Karpas-422 (cell line): ENCODE data around the gene ANO1. TPM values are rescaled to one million over a fixed set of nuclear protein-coding genes. Genes with fewer than 3 reads are reported as not detected.

ENCODE experiments used
- DNase-seq: peaks from one replicate; pipeline ENCODE4 v3.0.0-alpha.2; 2015
- H2AFZ ChIP-seq: fragments of 200-600 bp; sonication (generic); 2 replicates; pipeline ENCODE4 v1.6.1; 2014; ENCODE audit warnings: antibody characterized with exemption, low read length, mixed read lengths
- H3K27ac ChIP-seq: fragments of 200-600 bp; sonication (generic); 2 replicates; pipeline ENCODE4 v1.5.1; 2014; ENCODE audit warnings: mild to moderate bottlenecking, low read length, moderate library complexity
- H3K27me3 ChIP-seq: fragments of 200-600 bp; sonication (generic); 2 replicates; pipeline ENCODE4 v1.6.1; 2014; ENCODE audit warnings: low read length, mixed read lengths
- H3K36me3 ChIP-seq: fragments of 200-600 bp; sonication (generic); 2 replicates; pipeline ENCODE4 v1.6.1; 2014; ENCODE audit warnings: low read length, mixed read lengths; ENCODE audit not compliant: insufficient read depth
- H3K4me1 ChIP-seq: fragments of 200-600 bp; sonication (generic); 2 replicates; pipeline ENCODE4 v1.6.1; 2014; ENCODE audit warnings: mild to moderate bottlenecking, low read length, mixed read lengths
- H3K4me2 ChIP-seq: fragments of 200-600 bp; sonication (generic); 2 replicates; pipeline ENCODE4 v1.6.1; 2014; ENCODE audit warnings: low read length, low read depth, mild to moderate bottlenecking; ENCODE audit not compliant: poor library complexity, severe bottlenecking
- H3K4me3 ChIP-seq: fragments of 200-600 bp; sonication (generic); 2 replicates; pipeline ENCODE4 v1.5.1; 2014; ENCODE audit warnings: mild to moderate bottlenecking, antibody characterized with exemption, low read length, mixed read lengths
- H3K79me2 ChIP-seq: fragments of 200-600 bp; sonication (generic); 2 replicates; pipeline ENCODE4 v1.6.1; 2014; ENCODE audit warnings: mild to moderate bottlenecking, low read length, mixed read lengths
- H3K9ac ChIP-seq: fragments of 200-600 bp; sonication (generic); 2 replicates; pipeline ENCODE4 v1.6.0; 2014; ENCODE audit warnings: low read length
- H3K9me2 ChIP-seq: fragments of 200-600 bp; sonication (generic), shearing (Covaris generic); replicated peaks from 2 replicates; pipeline ENCODE4 v1.6.0; 2014; ENCODE audit warnings: mild to moderate bottlenecking, low read length, moderate library complexity; ENCODE audit not compliant: insufficient read depth
- H3K9me3 ChIP-seq: fragments of 300-700, 200-600 bp; sonication (generic); 2 replicates; pipeline ENCODE4 v1.6.1; 2014; ENCODE audit warnings: low read length, mixed read lengths
- H4K20me1 ChIP-seq: fragments of 200-600 bp; sonication (generic); 2 replicates; pipeline ENCODE4 v1.6.1; 2014; ENCODE audit warnings: mild to moderate bottlenecking, antibody characterized with exemption, low read length, low read depth; ENCODE audit not compliant: insufficient read depth
- total RNA-seq: library from RNA; depleted of rRNA; stranded (reverse); fragments of >200 nt; shearing (Covaris generic); gene quantifications from 2 replicates; pipeline ENCODE4 v1.2.3, GENCODE V29; 2014; ENCODE audit warnings: low replicate concordance

ANO1 gene
- total RNA-seq, 1 experiment from 2014 or later, result not detected

DNA sequence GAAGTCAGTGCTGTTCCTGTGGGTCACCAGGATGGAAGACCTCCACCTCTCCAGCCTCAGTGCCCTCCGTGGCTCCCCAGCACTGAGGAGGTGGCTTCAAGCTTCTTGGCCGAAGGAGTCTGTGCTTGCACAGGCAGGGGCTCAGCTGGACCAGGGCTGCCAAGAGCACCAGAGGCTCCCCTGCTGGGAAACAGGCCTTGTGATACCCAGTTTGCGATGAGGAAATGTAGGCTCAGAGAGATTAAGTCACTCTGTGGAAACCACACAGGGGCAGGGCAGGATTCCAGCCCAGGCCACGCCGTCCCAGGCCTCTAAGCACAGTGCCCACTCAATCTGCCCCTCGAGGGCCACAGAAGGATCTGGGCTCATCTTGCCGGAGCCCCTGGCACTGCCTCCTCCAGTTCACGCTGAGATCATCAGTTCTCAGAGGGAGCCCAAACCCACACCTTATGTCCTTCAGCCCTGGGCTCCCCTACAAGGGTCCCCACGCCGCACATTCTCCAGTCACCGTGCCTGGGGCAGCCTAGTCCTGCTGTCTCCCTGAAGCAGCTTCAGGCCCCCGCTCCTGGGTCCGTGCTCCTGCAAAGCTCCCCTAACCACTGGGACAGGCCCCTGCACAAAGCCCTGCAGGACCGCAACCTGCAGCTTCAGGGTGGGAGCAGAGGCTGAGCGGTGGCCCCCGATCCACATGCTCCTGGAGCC is 21.6 kb downstream of the ANO1 start:
- Histone ChIP-seq H3K9me2 (no peaks in the 10 kb centered on the region), H3K4me1 (no peaks in the 10 kb centered on the region), H3K9ac (no peak overlapping the region), H4K20me1 (peaks cover 6% of the 10 kb centered on the region; the same call in 1 of the 2 replicates), H3K27ac (no peak overlapping the region), H3K36me3 (no peaks in the 10 kb centered on the region), H3K4me3 (no peak overlapping the region), H3K79me2 (no peaks in the 10 kb centered on the region), H3K9me3 (no peaks in the 10 kb centered on the region), H3K4me2 (no peak overlapping the region), H3K27me3 (no peaks in the 10 kb centered on the region), H2AFZ (no peak overlapping the region)
- no peak for DNase-seq

DNA sequence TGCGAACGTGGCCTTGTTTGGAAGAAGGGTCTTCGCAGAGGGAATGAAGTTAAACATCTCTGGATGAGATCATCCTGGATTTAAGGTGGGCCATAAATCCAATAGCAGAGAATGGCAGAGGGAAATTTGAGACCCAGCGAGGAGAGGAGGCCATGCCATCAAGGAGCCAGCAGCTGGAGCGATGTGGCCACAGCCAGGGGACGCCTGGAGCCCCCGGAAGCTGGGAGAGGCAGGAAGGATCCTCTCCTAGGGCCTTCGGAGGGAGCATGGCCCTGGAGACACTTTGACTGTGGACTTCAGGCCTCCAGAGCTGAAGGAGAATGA is 22.1 kb downstream of the ANO1 start:
- no peaks in the 10 kb centered on the region for H3K27me3 ChIP-seq
- H3K79me2 ChIP-seq, result no peaks in the 10 kb centered on the region
- no peaks in the 10 kb centered on the region for H3K9me2 ChIP-seq
- H3K27ac ChIP-seq, result no peak overlapping the region
- peaks cover 6% of the 10 kb centered on the region; the same call in 1 of the 2 replicates for H4K20me1 ChIP-seq
- no peaks in the 10 kb centered on the region for H3K4me1 ChIP-seq
- DNase-seq, result no peak
- no peak overlapping the region for H3K4me3 ChIP-seq
- no peak overlapping the region for H3K4me2 ChIP-seq
- H3K36me3 ChIP-seq, result no peaks in the 10 kb centered on the region
- H2AFZ ChIP-seq, result no peak overlapping the region
- H3K9me3 ChIP-seq, result no peaks in the 10 kb centered on the region
- no peak overlapping the region for H3K9ac ChIP-seq

GRCh38 chr11:70100791-70101190 is 22.7 kb downstream of the ANO1 start:
- no peak for DNase-seq

GRCh38 chr11:70103256-70103975 is 25.3 kb downstream of the ANO1 start:
- Histone ChIP-seq H3K4me2 (no peak overlapping the region), H4K20me1 (no peaks in the 10 kb centered on the region; the same call in 1 of the 2 replicates), H3K9me3 (no peaks in the 10 kb centered on the region), H3K9ac (no peak overlapping the region), H3K4me1 (no peaks in the 10 kb centered on the region), H2AFZ (no peak overlapping the region), H3K4me3 (no peak overlapping the region), H3K9me2 (no peaks in the 10 kb centered on the region), H3K27me3 (no peaks in the 10 kb centered on the region), H3K36me3 (no peaks in the 10 kb centered on the region), H3K27ac (no peak overlapping the region), H3K79me2 (no peaks in the 10 kb centered on the region)
- no peak for DNase-seq

More at GRCh38 chr11:70100791-70101190, 22.7 kb downstream of the ANO1 start:
- Histone ChIP-seq H3K27ac (no peak overlapping the region), H3K9ac (no peak overlapping the region), H3K4me1 (no peaks in the 10 kb centered on the region), H3K9me3 (no peaks in the 10 kb centered on the region), H3K4me2 (no peak overlapping the region), H3K9me2 (no peaks in the 10 kb centered on the region), H4K20me1 (peaks cover 6% of the 10 kb centered on the region; the same call in 1 of the 2 replicates), H3K27me3 (no peaks in the 10 kb centered on the region), H2AFZ (no peak overlapping the region), H3K4me3 (no peak overlapping the region), H3K79me2 (no peaks in the 10 kb centered on the region), H3K36me3 (no peaks in the 10 kb centered on the region)

- H2AFZ ChIP-seq, result no peak overlapping the region
- no peak for DNase-seq
- no peaks in the 10 kb centered on the region for H3K4me1 ChIP-seq
- no peaks in the 10 kb centered on the region for H3K9me2 ChIP-seq
- H3K79me2 ChIP-seq, result no peaks in the 10 kb centered on the region
- H3K9ac ChIP-seq, result no peak overlapping the region
- no peaks in the 10 kb centered on the region for H3K9me3 ChIP-seq
- H3K4me2 ChIP-seq, result no peak overlapping the region
- no peaks in the 10 kb centered on the region for H3K36me3 ChIP-seq
- H3K4me3 ChIP-seq, result no peak overlapping the region
- H4K20me1 ChIP-seq, result no peaks in the 10 kb centered on the region; the same call in 1 of the 2 replicates
- H3K27me3 ChIP-seq, result no peaks in the 10 kb centered on the region
- H3K27ac ChIP-seq, result no peak overlapping the region
Observed at GRCh38 chr11:70104419-70104818, 26.3 kb downstream of the ANO1 start.

DNA sequence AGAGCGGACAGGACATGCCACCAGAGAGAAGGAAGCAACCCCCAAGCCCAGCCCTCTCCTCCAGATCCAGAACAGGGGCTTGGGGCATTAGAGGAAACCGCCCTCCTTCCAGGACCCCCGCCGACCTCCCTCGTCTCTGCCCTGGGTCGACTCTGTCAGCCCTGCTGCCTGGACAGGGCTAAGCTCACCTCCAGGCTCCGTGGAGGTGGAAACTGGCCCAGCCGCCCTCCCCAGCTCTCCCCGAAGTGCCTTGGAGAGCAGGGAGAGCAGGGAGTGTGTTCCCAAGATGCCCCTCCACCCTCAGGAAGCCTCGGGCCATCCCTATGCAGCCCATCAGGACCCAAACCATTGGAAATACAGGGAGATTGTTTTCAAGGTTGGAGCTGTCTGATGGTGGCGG is 26.8 kb downstream of the ANO1 start:
- H2AFZ ChIP-seq, result no peak overlapping the region
- H3K9me2 ChIP-seq, result no peaks in the 10 kb centered on the region
- no peaks in the 10 kb centered on the region for H3K9me3 ChIP-seq
- no peak overlapping the region for H3K27ac ChIP-seq
- no peak for DNase-seq
- H4K20me1 ChIP-seq, result no peaks in the 10 kb centered on the region; the same call in 1 of the 2 replicates
- H3K27me3 ChIP-seq, result no peaks in the 10 kb centered on the region
- no peak overlapping the region for H3K4me3 ChIP-seq
- no peaks in the 10 kb centered on the region for H3K36me3 ChIP-seq
- H3K4me1 ChIP-seq, result no peaks in the 10 kb centered on the region
- no peak overlapping the region for H3K9ac ChIP-seq
- no peak overlapping the region for H3K4me2 ChIP-seq
- H3K79me2 ChIP-seq, result no peaks in the 10 kb centered on the region

DNA sequence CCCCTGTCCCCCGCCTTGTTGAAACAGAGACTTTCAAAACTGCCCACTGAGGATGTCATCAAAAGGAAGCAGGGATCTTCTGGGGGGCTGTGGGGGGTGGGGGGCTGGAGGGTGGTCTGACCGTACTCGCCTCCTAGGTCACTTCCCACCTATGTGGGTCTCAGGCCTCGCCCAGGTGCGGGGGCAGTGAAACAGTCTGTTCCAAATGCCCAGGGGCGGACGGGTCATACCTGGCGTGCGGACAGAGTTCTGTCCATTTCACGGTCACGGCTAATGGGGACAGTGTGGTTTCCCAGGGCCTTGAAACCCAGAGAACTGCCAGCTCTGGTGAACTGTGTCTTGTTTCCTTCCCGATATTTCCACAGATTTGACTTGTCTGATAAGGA is 27.2 kb downstream of the ANO1 start:
- no peak overlapping the region for H3K27ac ChIP-seq
- H2AFZ ChIP-seq, result no peak overlapping the region
- no peaks in the 10 kb centered on the region for H3K9me2 ChIP-seq
- no peak for DNase-seq
- no peak overlapping the region for H3K9ac ChIP-seq
- H3K36me3 ChIP-seq, result no peaks in the 10 kb centered on the region
- H3K4me1 ChIP-seq, result no peaks in the 10 kb centered on the region
- H4K20me1 ChIP-seq, result no peaks in the 10 kb centered on the region; the same call in 1 of the 2 replicates
- no peaks in the 10 kb centered on the region for H3K27me3 ChIP-seq
- no peak overlapping the region for H3K4me2 ChIP-seq
- H3K79me2 ChIP-seq, result no peaks in the 10 kb centered on the region
- no peaks in the 10 kb centered on the region for H3K9me3 ChIP-seq
- no peak overlapping the region for H3K4me3 ChIP-seq

DNA sequence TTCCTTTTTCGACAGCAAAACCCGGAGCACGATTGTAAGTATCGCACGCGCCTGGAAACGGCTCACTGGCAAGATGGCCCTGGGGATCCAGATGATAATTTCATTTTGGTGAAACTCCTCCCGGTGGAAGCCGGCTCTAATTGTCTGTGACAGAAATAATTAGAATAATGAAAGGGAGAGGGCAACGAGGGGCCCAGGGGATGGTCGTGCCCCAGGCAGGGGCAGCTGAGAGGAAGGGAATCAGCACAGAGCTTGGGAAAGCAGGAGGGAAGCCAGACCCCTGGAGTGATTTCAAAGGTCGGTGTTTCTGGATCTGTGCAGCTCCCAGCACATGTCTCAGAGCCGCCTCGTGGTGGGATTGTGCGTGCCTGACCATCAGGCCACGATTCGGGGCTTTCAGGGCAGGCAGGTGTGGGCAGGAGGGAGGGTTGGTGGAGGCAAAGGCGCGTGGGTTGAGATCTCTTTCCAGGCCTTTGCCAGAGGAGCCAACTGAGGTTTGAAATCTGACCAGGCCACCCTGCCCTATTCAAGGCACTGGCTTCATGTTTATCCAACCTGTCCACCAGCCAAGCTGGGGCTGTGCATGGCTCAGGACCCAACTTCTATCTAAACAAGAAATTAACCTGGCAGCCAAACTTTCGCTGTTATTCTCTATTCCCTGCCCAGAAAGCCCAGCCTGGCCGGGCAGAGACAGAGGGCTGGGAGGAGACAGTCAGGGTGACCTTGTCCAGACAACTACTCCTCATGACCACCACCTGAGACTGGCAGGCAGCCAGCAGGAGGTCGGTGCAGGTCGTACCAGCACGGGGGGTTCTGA is 27.8 kb downstream of the ANO1 start:
- H3K9me3 ChIP-seq, result no peaks in the 10 kb centered on the region
- H3K27ac ChIP-seq, result no peak overlapping the region
- no peaks in the 10 kb centered on the region for H3K9me2 ChIP-seq
- H3K4me2 ChIP-seq, result no peak overlapping the region
- H4K20me1 ChIP-seq, result no peaks in the 10 kb centered on the region; the same call in 1 of the 2 replicates
- H2AFZ ChIP-seq, result no peak overlapping the region
- H3K79me2 ChIP-seq, result no peaks in the 10 kb centered on the region
- H3K36me3 ChIP-seq, result no peaks in the 10 kb centered on the region
- no peaks in the 10 kb centered on the region for H3K27me3 ChIP-seq
- no peaks in the 10 kb centered on the region for H3K4me1 ChIP-seq
- DNase-seq, result no peak
- H3K9ac ChIP-seq, result no peak overlapping the region
- no peak overlapping the region for H3K4me3 ChIP-seq
